Astrocyte (in vitro differentiated cells and primary cell): ENCODE results near the gene ACSL1. TPM values are rescaled to one million over a fixed set of nuclear protein-coding genes. Genes with fewer than 3 reads are reported as not detected.
"Not testable (repeated sequence)": the region's sequence is repeated elsewhere in the genome, so short reads cannot be mapped to it uniquely, and the experiment has no call there.

Source experiments
- DNase-seq: peaks from one replicate; pipeline ENCODE4 v3.0.0-alpha.2; 2010; ENCODE audit warnings: low read depth
- FAIRE-seq: peaks from 2 replicates; lab custom pipeline; 2011; peaks lifted over from hg19 to GRCh38; lab: Jason Lieb, UNC
- H2AFZ ChIP-seq: 2 replicates; pipeline ENCODE4 v1.6.0; 2012; ENCODE audit warnings: low read depth, low read length, inconsistent platforms
- H3K27ac ChIP-seq: 2 replicates; pipeline ENCODE4 v1.5.1; 2011; ENCODE audit warnings: low read depth, low read length, inconsistent platforms
- H3K27me3 ChIP-seq: 2 replicates; pipeline ENCODE4 v1.6.0; 2011; ENCODE audit warnings: low read length, inconsistent platforms; ENCODE audit not compliant: insufficient read depth
- H3K36me3 ChIP-seq: 2 replicates; pipeline ENCODE4 v1.5.1; 2011; ENCODE audit warnings: low read length, inconsistent platforms; ENCODE audit not compliant: insufficient read depth
- H3K4me1 ChIP-seq: 2 replicates; pipeline ENCODE4 v1.5.1; 2011; ENCODE audit warnings: low read length, inconsistent platforms; ENCODE audit not compliant: insufficient read depth
- H3K4me2 ChIP-seq: 2 replicates; pipeline ENCODE4 v1.6.0; 2012; ENCODE audit warnings: low read length, inconsistent platforms
- H3K4me3 ChIP-seq: 2 replicates; pipeline ENCODE4 v1.5.1; 2011; ENCODE audit warnings: low read depth, mild to moderate bottlenecking, low read length, inconsistent platforms; ENCODE audit not compliant: insufficient read depth
- H3K79me2 ChIP-seq: 2 replicates; pipeline ENCODE4 v1.6.0; 2012; ENCODE audit warnings: mild to moderate bottlenecking, low read length, inconsistent platforms; ENCODE audit not compliant: insufficient read depth
- H3K9ac ChIP-seq: 2 replicates; pipeline ENCODE4 v1.6.0; 2012; ENCODE audit warnings: mild to moderate bottlenecking, low read length, inconsistent platforms
- H3K9me3 ChIP-seq: 2 replicates; pipeline ENCODE4 v1.5.1; 2012; ENCODE audit warnings: low read depth, mild to moderate bottlenecking, low read length, inconsistent platforms; ENCODE audit not compliant: insufficient read depth
- H4K20me1 ChIP-seq: 2 replicates; pipeline ENCODE4 v1.6.0; 2012; ENCODE audit warnings: low read length, inconsistent platforms; ENCODE audit not compliant: insufficient read depth
- H3K27ac Mint-ChIP-seq: one replicate; pipeline ENCODE4 v1.8.0; 2021; ENCODE audit warnings: mild to moderate bottlenecking, mixed read lengths; ENCODE audit not compliant: unreplicated experiment
- H3K27me3 Mint-ChIP-seq: one replicate; pipeline ENCODE4 v1.8.0; 2021; ENCODE audit warnings: low read depth, mixed read lengths; ENCODE audit not compliant: unreplicated experiment
- H3K36me3 Mint-ChIP-seq: one replicate; pipeline ENCODE4 v1.8.0; 2021; ENCODE audit warnings: low read depth, mixed read lengths; ENCODE audit not compliant: unreplicated experiment
- H3K4me1 Mint-ChIP-seq: one replicate; pipeline ENCODE4 v1.8.0; 2021; ENCODE audit warnings: low read depth, mixed read lengths; ENCODE audit not compliant: unreplicated experiment
- H3K4me3 Mint-ChIP-seq: one replicate; pipeline ENCODE4 v1.8.0; 2021; ENCODE audit warnings: mild to moderate bottlenecking, moderate library complexity, mixed read lengths; ENCODE audit not compliant: unreplicated experiment
- H3K9me3 Mint-ChIP-seq: one replicate; pipeline ENCODE4 v1.8.0; 2021; ENCODE audit warnings: mild to moderate bottlenecking, mixed read lengths; ENCODE audit not compliant: unreplicated experiment
- CTCF ChIP-seq: IDR thresholded peaks from 2 replicates; pipeline ENCODE4 v1.5.1; 2011; ENCODE audit warnings: low read depth, mild to moderate bottlenecking, inconsistent platforms, low read length, moderate library complexity; ENCODE audit not compliant: insufficient read depth
- EZH2 ChIP-seq: IDR thresholded peaks from 2 replicates; pipeline ENCODE4 v1.6.1; 2012; ENCODE audit warnings: mild to moderate bottlenecking, low read length, inconsistent platforms; ENCODE audit not compliant: insufficient read depth
- total RNA-seq: library from RNA; stranded (reverse); gene quantifications from 2 replicates; pipeline ENCODE4 v1.2.1, GENCODE V29; 2021

ACSL1 gene
- total RNA-seq, 1 donor from 2014 or later, result 7.0 TPM

- Mint-ChIP-seq H3K9me3 (peaks cover 7% of the 10 kb centered on the region), H3K27ac (no peak overlapping the region), H3K4me3 (no peak overlapping the region), H3K36me3 (no peaks in the 10 kb centered on the region), H3K27me3 (peaks cover 7% of the 10 kb centered on the region), H3K4me1 (peaks cover 2% of the 10 kb centered on the region)
- H3K4me2 ChIP-seq, result no peak overlapping the region
- no peak for DNase-seq
- H3K9me3 ChIP-seq, result no peaks in the 10 kb centered on the region
- H3K4me3 ChIP-seq, result no peak overlapping the region
- H3K27ac ChIP-seq, result no peak overlapping the region
- no peak for FAIRE-seq
- H3K27me3 ChIP-seq, result peaks cover 3% of the 10 kb centered on the region
- H3K9ac ChIP-seq, result no peak overlapping the region
- H3K4me1 ChIP-seq, result peaks cover 2% of the 10 kb centered on the region
- TF ChIP-seq CTCF (no peak), EZH2 (no peak)
- H2AFZ ChIP-seq, result no peak overlapping the region
- no peaks in the 10 kb centered on the region for H3K79me2 ChIP-seq
- no peaks in the 10 kb centered on the region for H4K20me1 ChIP-seq
- H3K36me3 ChIP-seq, result no peaks in the 10 kb centered on the region
Observed at GRCh38 chr4:184740980-184741391, 84.8 kb downstream of the ACSL1 start.

- not testable (repeated sequence) for H3K4me2 ChIP-seq, H3K79me2 ChIP-seq, H3K4me1 ChIP-seq, H3K4me1 Mint-ChIP-seq, H3K9me3 ChIP-seq, FAIRE-seq, DNase-seq, H3K27ac ChIP-seq, H3K27me3 Mint-ChIP-seq, H3K9me3 Mint-ChIP-seq, H3K4me3 ChIP-seq, H4K20me1 ChIP-seq, H2AFZ ChIP-seq, H3K36me3 ChIP-seq, H3K36me3 Mint-ChIP-seq, H3K27me3 ChIP-seq, H3K9ac ChIP-seq, H3K4me3 Mint-ChIP-seq, H3K27ac Mint-ChIP-seq
Observed at GRCh38 chr4:184739575-184739974, 86.2 kb downstream of the ACSL1 start.

GRCh38 chr4:184734758-184735157, 91.0 kb downstream of the ACSL1 start:
- H3K9me3 Mint-ChIP-seq, result no peaks in the 10 kb centered on the region
- Histone ChIP-seq H3K4me2 (peak overlapping the region; percentile 87), H3K4me3 (peak overlapping the region; percentile 98), H3K36me3 (no peaks in the 10 kb centered on the region), H3K9me3 (no peaks in the 10 kb centered on the region), H2AFZ (peak overlapping the region; percentile 94), H3K79me2 (peaks cover 30% of the 10 kb centered on the region), H3K4me1 (peaks cover 7% of the 10 kb centered on the region), H3K27ac (peak overlapping the region; percentile 44), H4K20me1 (no peaks in the 10 kb centered on the region), H3K9ac (peak overlapping the region; percentile 94), H3K27me3 (no peaks in the 10 kb centered on the region)
- H3K4me3 Mint-ChIP-seq, result peak overlapping the region; percentile 95
- no peaks in the 10 kb centered on the region for H3K27me3 Mint-ChIP-seq
- TF ChIP-seq CTCF, result no peak
- no peak for TF ChIP-seq EZH2
- H3K36me3 Mint-ChIP-seq, result no peaks in the 10 kb centered on the region
- FAIRE-seq (no peak), DNase-seq (no peak)
- H3K27ac Mint-ChIP-seq, result no peak overlapping the region
- H3K4me1 Mint-ChIP-seq, result peaks cover 4% of the 10 kb centered on the region
